Right lobe of liver (tissue), 4 donors: ENCODE results near the gene SDHAF2.

Source experiments
- POLR2A ChIP-seq: fragments of 450-650 bp; IDR thresholded peaks from one replicate; pipeline ENCODE4 v1.6.1; 2017; ENCODE audit warnings: antibody characterized with exemption, mild to moderate bottlenecking
- TF ChIP-seq, protein P1 (sequence below), 4 donors: fragments of 200-600 bp in 3 of 4; fragments of 450-650 bp in 1 of 4; IDR thresholded peaks; one replicate each; pipeline versions ENCODE4 v1.5.1 to v1.8.0; 2016 to 2022; ENCODE audit warnings: antibody characterized with exemption in 4 of 4, mild to moderate bottlenecking in 2 of 4
- donor health status: DM: no; HTN: no; CAD: no.
- donor health status: DM: no; HTN: no; CAD: no.
- donor health status: DM: no; HTN: yes; CAD: no.

DNA sequence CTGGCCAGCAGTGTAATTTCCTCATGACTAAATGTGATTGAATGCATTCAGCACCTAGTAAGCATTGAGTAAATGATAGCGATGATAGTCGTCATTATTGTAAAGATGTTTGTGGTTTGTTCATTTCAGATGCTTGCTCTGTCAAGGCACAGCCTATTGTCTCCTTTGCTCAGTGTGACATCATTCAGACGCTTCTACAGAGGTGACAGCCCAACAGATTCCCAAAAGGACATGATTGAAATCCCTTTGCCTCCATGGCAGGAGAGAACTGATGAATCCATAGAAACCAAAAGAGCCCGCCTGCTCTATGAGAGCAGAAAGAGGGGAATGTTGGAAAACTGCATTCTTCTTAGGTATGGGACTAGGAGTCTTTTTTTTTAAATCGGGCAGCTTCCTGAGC lies 7.6 kb downstream of the SDHAF2 start:
- TF ChIP-seq POLR2A = no peak
- TF ChIP-seq, protein P1, sequence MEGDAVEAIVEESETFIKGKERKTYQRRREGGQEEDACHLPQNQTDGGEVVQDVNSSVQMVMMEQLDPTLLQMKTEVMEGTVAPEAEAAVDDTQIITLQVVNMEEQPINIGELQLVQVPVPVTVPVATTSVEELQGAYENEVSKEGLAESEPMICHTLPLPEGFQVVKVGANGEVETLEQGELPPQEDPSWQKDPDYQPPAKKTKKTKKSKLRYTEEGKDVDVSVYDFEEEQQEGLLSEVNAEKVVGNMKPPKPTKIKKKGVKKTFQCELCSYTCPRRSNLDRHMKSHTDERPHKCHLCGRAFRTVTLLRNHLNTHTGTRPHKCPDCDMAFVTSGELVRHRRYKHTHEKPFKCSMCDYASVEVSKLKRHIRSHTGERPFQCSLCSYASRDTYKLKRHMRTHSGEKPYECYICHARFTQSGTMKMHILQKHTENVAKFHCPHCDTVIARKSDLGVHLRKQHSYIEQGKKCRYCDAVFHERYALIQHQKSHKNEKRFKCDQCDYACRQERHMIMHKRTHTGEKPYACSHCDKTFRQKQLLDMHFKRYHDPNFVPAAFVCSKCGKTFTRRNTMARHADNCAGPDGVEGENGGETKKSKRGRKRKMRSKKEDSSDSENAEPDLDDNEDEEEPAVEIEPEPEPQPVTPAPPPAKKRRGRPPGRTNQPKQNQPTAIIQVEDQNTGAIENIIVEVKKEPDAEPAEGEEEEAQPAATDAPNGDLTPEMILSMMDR (IDR thresholded peaks at IDR 0.05) = no peak
